Amniotic stem cell (primary cell): ENCODE measurements around the gene TEAD4.
"Not testable (repeated sequence)": the region's sequence is repeated elsewhere in the genome, so short reads cannot be mapped to it uniquely, and the experiment has no call there.

Experiments used
- DNase-seq: peaks from one replicate; lab custom pipeline; 2025; lab: John Stamatoyannopoulos, UW

The TEAD4 gene

GRCh38 chr12:3048540-3048939 lies 89.3 kb downstream of the TEAD4 start:
- no peak for DNase-seq

- DNase-seq, result no peak
Observed at GRCh38 chr12:3049176-3049575, 90.0 kb downstream of the TEAD4 start.

GRCh38 chr12:3049611-3050249 lies 90.5 kb downstream of the TEAD4 start:
- no peak for DNase-seq

GRCh38 chr12:3054374-3054773 lies 95.2 kb downstream of the TEAD4 start:
- no peak for DNase-seq

GRCh38 chr12:3055026-3055703 lies 96.0 kb downstream of the TEAD4 start:
- no peak for DNase-seq

DNA sequence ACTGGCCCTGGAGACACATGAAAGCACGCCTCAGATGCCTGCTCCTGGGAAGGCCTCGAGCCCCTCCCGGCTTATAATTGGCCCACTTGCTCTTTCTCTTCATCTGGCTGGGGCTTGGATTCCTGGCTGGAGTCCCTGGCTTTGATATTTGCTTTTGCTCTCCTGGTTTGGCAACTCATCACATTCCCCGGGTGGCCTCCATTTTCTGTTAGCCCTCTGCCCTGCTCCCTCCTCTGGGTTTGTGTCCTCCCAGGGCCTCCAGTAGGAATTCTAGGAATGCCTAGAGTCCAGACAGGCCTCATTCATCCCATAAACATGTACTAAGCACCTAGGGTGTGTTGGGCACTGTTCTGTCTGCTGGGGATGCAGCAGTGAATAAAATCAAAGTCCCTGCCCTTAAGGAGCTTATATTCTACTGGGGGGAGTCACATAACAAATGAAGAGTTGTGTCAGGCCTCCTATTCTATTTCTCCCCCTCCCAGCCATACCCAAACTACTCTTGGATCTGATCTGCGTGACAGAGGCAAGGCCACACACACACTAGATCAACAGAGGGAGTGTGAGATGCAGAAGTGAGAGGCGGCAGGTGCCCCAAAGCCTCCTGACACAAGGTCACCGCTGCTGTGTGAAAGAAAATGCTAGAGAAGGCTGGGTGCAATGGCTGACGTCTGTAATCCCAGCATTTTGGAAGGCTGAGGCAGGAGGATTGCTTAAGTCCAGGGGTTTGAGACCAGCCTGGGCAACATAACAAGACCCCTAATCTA lies 96.7 kb downstream of the TEAD4 start:
- no peak for DNase-seq

- DNase-seq, result peak; percentile 24
Observed at GRCh38 chr12:3061059-3061458, 101.9 kb downstream of the TEAD4 start.

DNA sequence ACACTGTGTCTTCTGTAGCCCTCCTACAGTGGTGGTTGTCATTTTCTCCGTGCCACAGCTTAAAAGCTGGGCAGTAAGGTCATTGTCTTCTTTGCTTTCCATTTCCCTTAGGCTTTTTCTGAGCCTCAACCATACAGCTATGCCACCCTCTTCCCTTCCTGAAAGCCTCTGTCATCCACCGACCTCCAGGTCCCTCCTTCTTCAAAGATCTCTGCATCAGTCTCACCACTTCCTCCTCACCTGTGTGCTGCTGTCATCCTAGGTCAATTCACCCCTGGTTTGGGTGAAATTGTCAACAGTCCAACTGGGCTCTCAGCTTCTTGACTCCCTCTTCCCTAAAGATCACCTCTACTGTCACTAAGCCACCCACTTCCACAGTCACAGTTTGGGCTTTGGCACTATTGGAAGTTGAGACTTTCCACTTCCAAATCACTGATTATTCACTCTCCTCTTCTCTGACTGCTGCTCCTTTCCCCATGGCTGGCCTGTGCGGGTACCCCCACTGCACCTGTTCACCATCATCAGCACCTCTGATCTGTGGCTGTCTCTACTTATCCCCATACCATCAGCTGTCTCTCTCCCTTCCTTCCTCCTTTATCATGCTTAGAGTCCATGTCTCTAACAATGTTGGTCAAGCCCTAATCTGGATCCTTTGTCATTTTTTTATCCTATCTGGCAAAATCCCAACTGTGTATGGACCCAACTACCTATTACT lies 102.5 kb downstream of the TEAD4 start:
- no peak for DNase-seq

DNA sequence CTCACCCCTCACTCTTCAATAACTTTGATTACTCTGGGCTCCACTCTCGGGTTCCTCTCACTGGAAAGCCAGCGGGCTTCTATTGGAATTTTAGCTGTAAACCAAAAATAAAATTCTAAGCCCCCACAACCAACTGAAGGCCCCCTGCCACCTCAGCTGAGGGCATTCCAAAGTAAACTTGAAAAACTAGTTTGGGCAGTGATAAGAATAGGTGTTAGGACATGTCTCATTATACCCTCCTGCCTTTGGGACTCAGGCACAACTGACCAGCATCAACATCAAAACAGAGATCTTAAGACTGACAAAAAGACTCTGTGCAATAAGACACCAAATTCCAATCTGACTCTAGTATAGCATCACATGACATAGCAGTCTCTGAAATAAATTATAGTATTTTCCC lies 106.1 kb downstream of the TEAD4 start:
- no peak for DNase-seq

GRCh38 chr12:3065846-3066245 lies 106.6 kb downstream of the TEAD4 start:
- not testable (repeated sequence) for DNase-seq

DNA sequence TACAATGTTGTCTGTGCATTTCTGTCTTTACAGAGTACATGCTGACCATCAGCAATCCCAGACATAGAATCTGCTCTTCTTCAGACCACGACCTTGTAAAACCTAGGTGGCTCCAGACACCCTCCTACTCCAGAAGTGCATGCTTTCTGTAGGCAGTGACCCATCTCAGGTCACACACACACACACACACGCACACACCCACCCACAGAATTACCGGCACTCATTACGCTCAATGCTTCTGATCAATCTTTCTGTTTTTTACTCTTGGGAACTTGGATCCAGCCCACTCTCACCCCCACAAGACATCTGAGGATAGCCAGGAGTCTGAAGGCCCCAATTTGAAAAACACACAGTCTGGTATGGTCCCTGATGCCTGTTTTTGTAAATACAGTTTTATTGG lies 110.5 kb downstream of the TEAD4 start:
- no peak for DNase-seq

DNA sequence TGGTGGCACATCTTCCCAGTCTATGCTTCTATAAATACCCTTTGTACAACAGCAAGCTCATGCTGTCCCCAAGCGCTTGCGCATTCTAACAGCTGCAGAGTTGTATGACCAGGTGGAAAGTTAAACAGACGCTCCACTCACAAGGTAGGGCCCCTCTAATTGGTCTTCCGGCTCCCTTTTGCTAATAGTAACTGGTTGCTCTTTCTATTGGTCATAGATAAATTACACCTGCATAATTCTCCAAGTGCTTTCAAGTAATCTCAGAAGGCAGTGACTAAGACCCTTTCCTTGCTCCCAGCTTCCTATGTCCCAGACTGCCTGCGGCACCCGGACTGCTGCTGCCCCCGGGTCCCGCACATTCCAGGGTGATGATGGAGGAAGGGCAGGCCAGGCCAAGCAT lies 111.9 kb downstream of the TEAD4 start:
- DNase-seq, result no peak

DNA sequence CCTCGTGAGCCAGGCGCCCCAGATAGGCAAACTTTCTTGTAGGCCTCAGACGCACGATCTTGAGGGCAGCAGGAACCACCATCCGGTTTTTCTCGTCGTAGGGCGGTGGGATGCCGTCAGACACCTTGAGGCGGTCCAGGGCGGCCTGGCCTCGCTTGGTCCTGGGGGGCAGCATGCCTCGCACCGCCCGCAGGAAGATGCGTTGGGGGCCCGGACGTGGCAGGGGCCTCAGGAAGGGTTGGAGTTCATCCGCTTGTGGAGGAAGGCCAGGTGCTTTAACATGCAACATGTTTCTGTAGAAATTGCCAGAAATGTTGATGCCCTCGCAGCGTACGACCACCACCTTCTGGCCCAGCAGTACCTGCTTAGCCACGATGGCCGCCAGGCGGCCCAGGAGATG lies 112.5 kb downstream of the TEAD4 start:
- no peak for DNase-seq

DNA sequence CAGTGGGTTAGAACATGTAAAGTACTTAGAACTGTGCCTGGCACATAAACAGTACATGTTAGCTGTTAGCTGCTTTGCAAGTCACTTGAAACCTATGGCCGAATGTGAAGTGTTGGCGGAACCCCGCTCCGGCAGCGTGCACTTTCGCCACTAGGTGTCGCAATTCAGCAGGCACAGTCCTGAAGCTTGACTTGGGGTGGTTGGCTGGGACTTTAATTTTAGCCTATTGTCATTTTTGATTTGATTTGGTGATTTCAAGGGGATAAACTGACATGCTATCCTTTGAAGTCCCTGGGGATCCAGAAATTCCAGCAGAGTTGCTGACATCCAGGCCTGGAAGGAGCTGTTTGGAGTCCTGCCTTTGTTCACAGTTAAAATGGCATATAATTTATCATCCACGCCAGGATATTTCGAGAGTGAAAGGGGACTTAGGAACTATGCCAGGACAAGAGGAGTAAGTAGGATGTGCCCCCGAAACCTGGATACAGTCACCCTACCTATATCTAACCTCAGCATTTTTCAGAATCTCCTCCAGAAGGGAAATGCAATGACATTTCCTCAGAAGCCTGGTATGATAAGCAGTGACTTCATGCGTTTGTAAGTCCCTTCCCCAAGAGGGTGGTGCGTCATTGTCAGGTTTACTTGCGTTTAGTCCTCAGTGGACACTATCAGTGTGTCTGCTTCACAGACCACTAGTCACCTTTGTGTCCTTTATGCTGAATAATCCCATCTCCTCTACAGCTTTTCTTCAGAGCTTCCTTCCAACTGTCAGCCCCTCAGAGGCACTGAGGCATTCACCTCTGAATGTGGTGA lies 114.4 kb downstream of the TEAD4 start:
- DNase-seq, result peak; percentile 52

DNA sequence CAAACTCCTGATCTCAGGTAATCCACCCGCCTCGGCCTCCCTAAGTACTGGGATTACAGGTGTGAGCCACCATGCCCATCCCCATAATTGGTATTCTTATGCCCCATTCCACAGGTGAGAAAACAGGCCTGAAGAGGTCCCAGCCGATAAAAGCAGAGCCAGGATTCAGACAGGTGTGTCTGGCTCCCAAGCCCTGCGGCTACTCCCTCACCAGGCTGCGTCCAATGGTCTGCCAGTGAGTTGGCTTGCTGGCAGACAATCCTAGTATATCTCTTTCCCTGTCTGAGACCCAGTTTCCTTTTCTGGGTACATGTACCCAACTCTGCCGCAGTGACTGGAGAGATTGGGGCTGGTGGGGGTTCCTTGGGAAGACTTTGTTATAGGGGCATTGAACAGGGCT lies 116.1 kb downstream of the TEAD4 start:
- DNase-seq, result no peak

GRCh38 chr12:3076730-3077571 lies 117.8 kb downstream of the TEAD4 start, which contains the start of gene TSPAN9:
TSPAN9 (plus strand) TSS chr12:3077379; CDS start chr12:3201194, 123,815 bp downstream.
- DNase-seq, result no peak

DNA sequence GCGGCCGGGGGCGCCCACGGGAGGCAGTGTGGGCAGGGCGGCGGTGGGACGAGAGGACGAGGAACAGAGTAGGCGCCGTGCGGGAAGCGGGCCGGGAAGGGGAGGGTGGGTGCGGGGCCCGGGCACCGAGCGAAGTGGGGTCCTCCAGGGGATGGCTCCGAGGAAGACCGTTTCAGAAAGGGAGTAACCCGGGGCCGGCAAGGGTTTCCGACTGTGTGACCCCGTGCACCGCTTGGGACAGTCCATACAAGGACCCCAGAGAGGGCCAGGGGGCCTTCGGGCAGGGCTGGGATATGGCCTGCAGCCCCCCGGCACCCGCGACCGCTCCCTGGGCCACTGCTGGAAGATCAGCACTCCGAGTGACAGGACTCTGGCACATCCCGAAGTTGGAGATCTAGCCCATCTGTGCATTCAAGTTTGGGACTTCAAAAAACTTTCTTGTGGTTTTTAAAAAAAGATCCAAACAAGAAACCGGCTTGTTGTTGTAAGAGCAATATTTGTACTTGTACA lies 118.4 kb downstream of the TEAD4 start:
- no peak for DNase-seq

DNA sequence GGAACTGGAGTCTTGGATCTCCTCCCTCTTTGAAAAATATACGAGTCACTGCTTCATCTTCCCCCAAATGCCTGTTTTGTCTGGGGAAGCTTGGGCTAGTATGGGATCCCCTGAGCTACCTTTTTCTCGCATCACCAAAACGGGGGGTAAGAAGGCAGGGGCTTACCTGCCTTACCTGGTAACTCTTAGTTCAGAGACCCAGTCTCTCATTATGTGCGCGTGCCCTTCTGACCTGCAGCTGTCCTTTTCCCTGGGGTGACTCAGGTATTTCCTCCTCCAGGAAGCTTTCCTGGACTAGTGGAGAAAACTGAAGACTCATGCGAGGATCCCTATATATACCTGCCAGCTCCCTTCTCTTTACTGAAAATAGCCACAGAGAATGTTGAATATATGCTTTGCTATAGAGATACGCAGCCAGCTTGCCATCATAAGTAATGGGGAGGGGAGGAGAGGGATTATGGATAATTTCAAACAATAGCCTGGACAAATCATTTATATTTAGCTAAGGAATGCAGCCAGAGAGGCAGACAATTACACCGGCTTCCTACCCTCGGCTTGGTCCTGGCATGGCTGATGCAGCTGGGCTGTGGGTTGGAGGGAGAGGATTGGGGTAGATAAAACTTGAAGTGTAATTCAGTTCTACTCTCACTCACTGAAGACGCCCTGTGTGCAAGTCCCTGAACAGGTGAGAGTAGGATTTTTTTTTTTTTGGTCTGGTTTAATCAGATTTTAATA lies 119.1 kb downstream of the TEAD4 start:
- no peak for DNase-seq

DNA sequence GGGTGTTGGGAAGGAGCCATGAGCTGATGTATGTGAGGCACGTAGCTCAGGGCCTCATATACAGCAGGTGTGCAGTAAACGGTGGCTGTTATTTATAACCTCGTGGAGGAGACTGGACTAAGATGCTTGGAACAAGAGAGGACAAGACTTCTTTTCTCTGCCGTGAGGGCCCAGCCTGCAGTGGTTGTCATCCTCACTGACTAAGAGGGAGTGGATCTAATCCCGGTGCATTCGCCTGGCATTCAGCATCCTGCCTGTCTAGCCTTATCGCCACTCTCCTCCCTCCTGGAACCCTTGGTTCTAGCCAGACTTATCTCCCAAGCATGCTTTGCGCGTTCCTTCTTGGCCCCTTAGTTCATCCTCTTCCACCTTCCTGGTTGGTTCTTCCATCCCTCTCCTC lies 121.9 kb downstream of the TEAD4 start:
- DNase-seq, result no peak

DNA sequence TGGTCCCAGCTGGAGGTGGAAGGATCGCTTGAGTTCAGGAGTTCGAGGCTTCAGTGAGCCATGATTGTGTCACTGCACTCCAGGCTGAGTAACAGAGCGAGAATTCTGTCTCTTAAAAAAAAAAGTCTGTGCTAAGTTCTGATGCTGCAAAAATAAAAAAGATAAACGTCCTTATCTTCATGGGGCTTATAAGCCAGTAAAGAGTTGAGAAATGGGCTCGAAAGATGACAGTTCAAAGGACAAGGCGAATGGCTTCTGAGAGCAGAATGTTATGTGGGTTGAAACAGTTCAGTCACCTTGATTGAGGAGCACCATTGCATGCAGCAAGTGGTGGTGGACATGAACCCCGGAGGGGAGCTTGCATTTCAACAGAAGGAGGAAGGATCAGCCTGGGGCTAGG lies 122.7 kb downstream of the TEAD4 start:
- no peak for DNase-seq
